ENCODE data around the gene XRCC5.

XRCC5 gene

GRCh38 chr2:216103213-216103612, 5.9 kb upstream of the XRCC5 start:
- H3K4me3 ChIP-seq = no peak overlapping the region
- no peaks in the 10 kb centered on the region for H3K36me3 ChIP-seq
- peaks cover 0 to 4% of the 10 kb centered on the region in 2 donors for H3K27me3 ChIP-seq
- peaks cover 0 to under 1% (median 0%) of the 10 kb centered on the region in 4 donors for H3K4me1 ChIP-seq
- H3K9me3 ChIP-seq = no peaks in the 10 kb centered on the region
- DNase-seq = no peak
- no peak for TF ChIP-seq CTCF (IDR thresholded peaks at IDR 0.05)
- no peak overlapping the region for H3K27ac ChIP-seq
- intact Hi-C loops (cut with DNase I; ENCODE audit: low total_unique reads) = no loop called here

- no peak overlapping the region for H3K4me3 ChIP-seq
- H3K36me3 ChIP-seq = no peaks in the 10 kb centered on the region
- H3K4me1 ChIP-seq = peaks cover 0 to 6% (median 0%) of the 10 kb centered on the region in 4 donors
- H3K27me3 ChIP-seq = peaks cover 0 to 4% of the 10 kb centered on the region in 2 donors
- intact Hi-C loops (cut with DNase I; ENCODE audit: low total_unique reads) = no loop called here
- no peak for DNase-seq
- TF ChIP-seq CTCF (IDR thresholded peaks at IDR 0.05) = no peak
- H3K9me3 ChIP-seq = no peaks in the 10 kb centered on the region
- H3K27ac ChIP-seq = no peak overlapping the region
These were observed 4.5 kb upstream of the XRCC5 start for GRCh38 chr2:216104691-216105090.

- Histone ChIP-seq H3K27ac (no peak overlapping the region), H3K9me3 (no peaks in the 10 kb centered on the region), H3K27me3 (peaks cover 0 to 4% of the 10 kb centered on the region in 2 donors), H3K4me3 (no peak overlapping the region), H3K36me3 (peaks cover 0 to 18% (median 2%) of the 10 kb centered on the region in 3 donors), H3K4me1 (peaks cover 0 to 31% (median 16%) of the 10 kb centered on the region in 4 donors)
- DNase-seq = no peak
- intact Hi-C loops (cut with DNase I; ENCODE audit: low total_unique reads) = no loop called here
- TF ChIP-seq CTCF (IDR thresholded peaks at IDR 0.05) = no peak
These were observed 1.8 kb upstream of the XRCC5 start for GRCh38 chr2:216107320-216107719.

- peaks cover 0 to 34% (median 17%) of the 10 kb centered on the region in 4 donors for H3K4me1 ChIP-seq
- no peak for TF ChIP-seq CTCF (IDR thresholded peaks at IDR 0.05)
- no peak overlapping the region for H3K27ac ChIP-seq
- DNase-seq = no peak
- intact Hi-C loops (cut with DNase I; ENCODE audit: low total_unique reads) = no loop called here
- no peaks in the 10 kb centered on the region for H3K9me3 ChIP-seq
- no peak overlapping the region for H3K4me3 ChIP-seq
- peaks cover 0 to 4% of the 10 kb centered on the region in 2 donors for H3K27me3 ChIP-seq
- H3K36me3 ChIP-seq = peaks cover 4 to 22% (median 4%) of the 10 kb centered on the region in 3 donors
These were observed 1.4 kb upstream of the XRCC5 start for GRCh38 chr2:216107760-216108159.

- peak overlapping the region; percentile 87 for H3K27ac ChIP-seq
- H3K27me3 ChIP-seq = peaks cover 0 to 4% of the 10 kb centered on the region in 2 donors
- no peak for TF ChIP-seq CTCF (IDR thresholded peaks at IDR 0.05)
- intact Hi-C loops (cut with DNase I; ENCODE audit: low total_unique reads) = no loop called here
- peak overlapping the region; percentile 75 to 81 for H3K4me3 ChIP-seq
- DNase-seq = no peak
- H3K9me3 ChIP-seq = no peaks in the 10 kb centered on the region
- H3K4me1 ChIP-seq = peaks cover 0 to 34% (median 18%) of the 10 kb centered on the region in 4 donors
- H3K36me3 ChIP-seq = peaks cover 10 to 29% (median 11%) of the 10 kb centered on the region in 3 donors
These were observed 710 bp upstream of the XRCC5 start for GRCh38 chr2:216108310-216108966.
